Psoas muscle (tissue), 8 donors: Measurements from ENCODE around the gene GPR142. TPM values are rescaled to one million over a fixed set of nuclear protein-coding genes. Genes with fewer than 3 reads are reported as not detected.

ENCODE experiments used
- ATAC-seq, 4 donors: fragments of 200-7000 bp; cut with Tn5 transposase; one replicate each; pipeline ENCODE4 v1.9.1; 2020; ENCODE audit warnings: moderate library complexity in 3 of 4, mild to moderate bottlenecking in 2 of 4
- DNase-seq, 2 donors: peaks; one replicate each; pipeline ENCODE4 v3.0.0-alpha.2; 2020
- H3K27ac ChIP-seq: fragments of 200-600 bp; one replicate; pipeline ENCODE4 v1.8.0; 2022
- H3K27me3 ChIP-seq, 3 donors: fragments of 200-600 bp in 1 of 3; one replicate each; pipeline versions ENCODE4 v1.6.1 to v1.8.0; 2013 to 2022; ENCODE audit warnings: low read length in 2 of 3, mild to moderate bottlenecking in 2 of 3, moderate library complexity in 1 of 3; ENCODE audit not compliant: insufficient read depth in 3 of 3
- H3K36me3 ChIP-seq, 2 donors: fragments of 200-600 bp in 1 of 2; one replicate each; pipeline versions ENCODE4 v1.6.1 to v1.8.0; 2013 to 2022; ENCODE audit warnings: low read depth in 1 of 2, mild to moderate bottlenecking in 1 of 2, moderate library complexity in 1 of 2; ENCODE audit not compliant: insufficient read depth in 1 of 2
- H3K4me1 ChIP-seq: fragments of 200-600 bp; one replicate; pipeline ENCODE4 v1.8.0; 2022
- H3K4me3 ChIP-seq: fragments of 200-600 bp; one replicate; pipeline ENCODE4 v1.8.0; 2022; ENCODE audit warnings: mild to moderate bottlenecking
- H3K9me3 ChIP-seq: fragments of 200-600 bp; one replicate; pipeline ENCODE4 v1.8.0; 2022
- WGBS, 3 donors: extraction: QIAGEN DNeasy Blood & Tissue Kit; methylation state at CpG; one replicate each; pipeline versions ENCODE4 v1.1.6 to v1.1.7; 2013; 5-methylcytosine and 5-hydroxymethylcytosine counted together
- intact Hi-C, 2 donors: fragments of 100-400 bp; cut with DNase I; formaldehyde crosslinking; loops; one replicate each; pipeline versions ENCODE4 v1.11.0 to v1.14.2; 2022
- polyA plus RNA-seq, 3 donors: library from polyadenylated mRNA; stranded (reverse); fragments of 200-250 nt; gene quantifications; one replicate each; pipeline ENCODE4 v1.2.3, GENCODE V29; 2013
- total RNA-seq, 4 donors: library from RNA; stranded (reverse); fragmentation: NEBNext Ultra II Directional in 2 of 4; extraction: Animal tissue kit (Norgen Biotek cat#: 25700) in 2 of 4; gene quantifications; one replicate each; pipeline versions ENCODE4 v1.2.1 to v1.2.4, GENCODE V29; 2021 to 2023
- TF ChIP-seq, protein P1 (sequence below): fragments of 200-600 bp; IDR thresholded peaks from one replicate; pipeline ENCODE4 v1.8.0; 2022; ENCODE audit warnings: antibody characterized with exemption
- donor health status: healthy with polysubstance abuse.
- donor health status: DM: no; HTN: no; CAD: no; lungs with moderate emphysema.
- donor health status: Bipolar disorder and iron deficiency.
- donor health status: healthy.
- donor health status: DM: yes; HTN: yes; CAD: no.
- donor health status: DM: no; HTN: no; CAD: no.
- donor health status: DM: no; HTN: no; CAD: no.
- donor health status: DM: yes; HTN: yes; CAD: no.

Gene GPR142
- total and polyA plus RNA-seq, 7 donors, result not detected

DNA sequence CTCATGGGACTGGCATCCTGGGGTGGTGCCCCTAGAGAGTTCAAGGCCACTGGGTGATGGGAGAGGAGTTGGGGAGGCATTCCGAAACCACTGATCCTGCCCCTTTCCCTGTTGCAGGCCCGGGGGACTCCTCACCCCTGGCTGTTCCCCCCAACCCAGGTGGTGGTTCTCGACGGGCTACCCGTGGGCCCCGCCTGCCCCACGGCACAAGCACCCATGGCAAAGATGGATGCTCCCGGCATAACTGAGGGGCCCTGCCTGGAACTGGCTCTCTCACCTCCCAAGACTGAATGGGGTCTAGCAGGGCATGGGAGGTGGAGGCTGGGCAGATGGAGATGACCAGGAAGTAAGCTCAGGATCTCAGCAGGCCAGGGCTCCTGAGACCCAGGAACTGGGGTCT lies 12.2 kb upstream of the GPR142 start:
- Histone ChIP-seq H3K36me3 (no peaks in the 10 kb centered on the region), H3K9me3 (no peaks in the 10 kb centered on the region), H3K4me1 (no peaks in the 10 kb centered on the region), H3K27me3 (peaks cover 0 to 86% (median 36%) of the 10 kb centered on the region in 3 donors), H3K4me3 (no peak overlapping the region), H3K27ac (no peak overlapping the region)
- ATAC-seq, result no peak
- no peak for DNase-seq
- TF ChIP-seq, protein P1, sequence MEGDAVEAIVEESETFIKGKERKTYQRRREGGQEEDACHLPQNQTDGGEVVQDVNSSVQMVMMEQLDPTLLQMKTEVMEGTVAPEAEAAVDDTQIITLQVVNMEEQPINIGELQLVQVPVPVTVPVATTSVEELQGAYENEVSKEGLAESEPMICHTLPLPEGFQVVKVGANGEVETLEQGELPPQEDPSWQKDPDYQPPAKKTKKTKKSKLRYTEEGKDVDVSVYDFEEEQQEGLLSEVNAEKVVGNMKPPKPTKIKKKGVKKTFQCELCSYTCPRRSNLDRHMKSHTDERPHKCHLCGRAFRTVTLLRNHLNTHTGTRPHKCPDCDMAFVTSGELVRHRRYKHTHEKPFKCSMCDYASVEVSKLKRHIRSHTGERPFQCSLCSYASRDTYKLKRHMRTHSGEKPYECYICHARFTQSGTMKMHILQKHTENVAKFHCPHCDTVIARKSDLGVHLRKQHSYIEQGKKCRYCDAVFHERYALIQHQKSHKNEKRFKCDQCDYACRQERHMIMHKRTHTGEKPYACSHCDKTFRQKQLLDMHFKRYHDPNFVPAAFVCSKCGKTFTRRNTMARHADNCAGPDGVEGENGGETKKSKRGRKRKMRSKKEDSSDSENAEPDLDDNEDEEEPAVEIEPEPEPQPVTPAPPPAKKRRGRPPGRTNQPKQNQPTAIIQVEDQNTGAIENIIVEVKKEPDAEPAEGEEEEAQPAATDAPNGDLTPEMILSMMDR, result no peak
- intact Hi-C loops, result loop anchor here in 1 of 2 donors (2.0 kb wide), 1 partner anchor 54 kb away; no protein-coding TSS in a partner anchor
- WGBS, 3 donors, result 81 to 82% (median 82%) methylated on average over 8 of the region's 8 CpGs

DNA sequence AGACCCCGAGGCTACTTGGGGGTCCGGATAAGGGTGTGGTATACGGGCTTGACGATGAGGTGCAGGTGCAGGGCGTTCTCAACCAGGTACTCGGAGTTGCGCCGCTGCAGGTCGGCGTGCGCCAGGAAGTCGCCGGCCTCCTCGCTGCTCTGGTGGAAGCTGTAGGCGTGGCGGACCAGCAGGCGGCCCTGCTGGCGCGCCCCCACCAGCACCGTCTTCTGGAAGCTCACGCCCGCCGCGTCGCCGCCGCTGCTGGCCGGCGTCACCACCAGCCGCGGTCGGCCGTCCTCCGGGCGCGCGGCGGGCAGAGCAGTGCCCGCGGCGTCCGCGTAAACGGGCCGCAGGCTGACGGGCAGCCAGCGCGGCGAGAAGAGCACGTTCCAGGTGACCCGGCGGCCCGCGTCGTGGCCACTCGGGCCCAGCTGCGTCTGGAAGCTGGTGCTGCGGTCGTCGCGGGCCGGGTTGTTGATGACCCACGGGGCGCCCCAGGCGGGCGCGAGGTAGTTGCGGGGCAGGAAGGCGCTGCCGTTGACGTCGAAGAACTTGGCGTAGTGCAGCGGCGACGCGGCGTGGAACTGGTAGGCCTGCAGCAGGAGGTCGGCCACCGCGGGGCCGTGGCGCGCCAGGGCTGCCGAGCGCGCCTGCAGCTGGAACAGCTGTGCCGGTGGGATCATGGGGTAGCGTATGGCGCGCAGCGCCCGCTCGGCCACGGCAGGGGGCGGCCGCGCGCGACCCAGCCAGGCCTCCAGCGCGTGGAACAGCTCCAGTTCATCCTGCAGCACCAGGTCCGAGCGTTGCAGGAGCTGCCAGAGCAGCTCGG lies 10.4 kb upstream of the GPR142 start:
- WGBS, 3 donors, result 2 to 4% (median 3%) methylated on average over 84 to 105 of the region's 105 CpGs
- ATAC-seq (peak in 3 of 4 donors; percentile 31 to 51 (median 43)), DNase-seq (no peak)
- TF ChIP-seq, protein P1, result no peak
- Histone ChIP-seq H3K27ac (no peak overlapping the region), H3K9me3 (no peaks in the 10 kb centered on the region), H3K4me1 (no peaks in the 10 kb centered on the region), H3K27me3 (peaks cover 0 to 93% (median 31%) of the 10 kb centered on the region in 3 donors), H3K36me3 (no peaks in the 10 kb centered on the region), H3K4me3 (peak overlapping the region; percentile 49)
- intact Hi-C loops, result no loop called here

DNA sequence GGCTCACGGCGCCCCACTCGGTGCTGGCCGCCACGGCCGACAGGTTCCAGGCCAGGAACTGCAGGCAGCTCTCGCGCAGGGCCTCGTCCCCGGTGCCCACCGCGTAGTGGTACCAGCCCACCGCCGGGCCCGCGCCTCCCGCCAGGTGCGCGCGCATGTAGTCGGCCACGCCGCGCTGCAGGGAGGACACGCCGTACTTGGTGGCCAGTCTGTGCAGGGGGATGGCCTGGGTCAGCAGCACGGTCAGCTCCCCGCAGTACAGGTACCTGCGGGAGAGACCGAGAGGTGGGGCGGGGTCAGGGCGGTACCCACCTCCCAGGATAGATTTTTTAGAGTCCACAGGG lies 9.9 kb upstream of the GPR142 start:
- no peaks in the 10 kb centered on the region for H3K9me3 ChIP-seq
- ATAC-seq (no peak), DNase-seq (no peak)
- TF ChIP-seq, protein P1, result no peak
- peaks cover 0 to 87% (median 26%) of the 10 kb centered on the region in 3 donors for H3K27me3 ChIP-seq
- peak overlapping the region; percentile 49 for H3K4me3 ChIP-seq
- no peak overlapping the region for H3K27ac ChIP-seq
- WGBS, 3 donors, result 24 to 34% (median 33%) methylated on average over 22 to 32 of the region's 32 CpGs
- intact Hi-C loops, result no loop called here
- H3K36me3 ChIP-seq, result no peaks in the 10 kb centered on the region
- H3K4me1 ChIP-seq, result no peaks in the 10 kb centered on the region

DNA sequence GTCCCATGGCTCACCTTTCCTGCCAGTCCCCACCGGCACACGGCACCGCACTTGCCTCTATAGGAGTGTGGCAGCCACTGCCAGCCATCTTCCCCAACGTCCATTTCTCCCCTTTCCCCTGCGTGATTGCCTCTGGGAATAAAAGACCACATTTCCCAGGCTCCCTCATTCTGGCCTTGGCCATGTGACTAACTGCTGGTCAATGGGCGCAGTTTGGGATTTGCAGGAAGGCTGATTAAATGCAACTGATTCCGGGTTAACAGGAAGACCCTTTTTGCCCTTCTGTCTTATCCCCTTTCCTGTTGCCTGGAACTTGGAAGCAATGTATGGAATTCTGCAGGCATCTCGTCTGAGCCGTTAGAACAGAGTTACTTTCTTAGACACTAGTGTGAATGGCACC lies 8.6 kb upstream of the GPR142 start:
- Histone ChIP-seq H3K27ac (no peak overlapping the region), H3K9me3 (no peaks in the 10 kb centered on the region), H3K27me3 (peaks cover 0 to 75% (median 23%) of the 10 kb centered on the region in 3 donors), H3K4me3 (no peak overlapping the region), H3K4me1 (no peaks in the 10 kb centered on the region), H3K36me3 (no peaks in the 10 kb centered on the region)
- 79 to 82% (median 81%) methylated on average over 9 of the region's 9 CpGs for WGBS, 3 donors
- TF ChIP-seq, protein P1, result no peak
- no peak for DNase-seq
- intact Hi-C loops, result no loop called here
- no peak for ATAC-seq
